Endothelial cell of umbilical vein (primary cell): ENCODE measurements around the gene RPS16. TPM values are rescaled to one million over a fixed set of nuclear protein-coding genes. Genes with fewer than 3 reads are reported as not detected.
A peak's percentile ranks its signal among the peaks of the same experiment; 100 is the strongest.

ENCODE experiments used
- BruUV-seq: library from RNA; stranded (reverse); fragments of 400-500 nt; replicated peaks from 2 replicates; lab custom pipeline; 2021; lab: Mats Ljungman, UMichigan
- CTCF ChIA-PET: fragments of 300-600, 350-600 bp; sonication (Branson Sonifier 250); formaldehyde crosslinking; loops from one replicate; lab custom pipeline; 2021; ENCODE audit warnings: antibody characterized with exemption, inconsistent platforms; lab: Charles Lee
- POLR2A ChIA-PET: fragments of 300-600, 350-600 bp; sonication (Branson Sonifier 250); formaldehyde crosslinking; loops from one replicate; lab custom pipeline; 2021; ENCODE audit warnings: antibody characterized with exemption, inconsistent platforms; lab: Charles Lee
- DNase-seq: peaks from one replicate; pipeline ENCODE4 v3.0.0-alpha.2; 2011; ENCODE audit warnings: low read depth, low spot score
- FAIRE-seq: peaks from 2 replicates; lab custom pipeline; 2011; peaks lifted over from hg19 to GRCh38; lab: Jason Lieb, UNC
- H2AFZ ChIP-seq: 2 replicates; pipeline ENCODE4 v1.6.0; 2012; ENCODE audit warnings: low read depth, low read length, control low read depth, inconsistent platforms
- H3K27ac ChIP-seq: 2 replicates; pipeline ENCODE4 v1.5.1; 2011; ENCODE audit warnings: low read depth, mild to moderate bottlenecking, control low read depth, low read length, moderate library complexity; ENCODE audit not compliant: insufficient read depth
- H3K27me3 ChIP-seq, 2 experiments: 2 replicates each; pipeline versions ENCODE4 v1.6.0 to v1.6.1; 2011; ENCODE audit warnings: low read length in 2 of 2, mixed read lengths in 1 of 2; ENCODE audit not compliant: control insufficient read depth in 2 of 2, insufficient read depth in 2 of 2
- H3K36me3 ChIP-seq, 2 experiments: 2 replicates in 1 of 2; 3 replicates in 1 of 2; pipeline ENCODE4 v1.5.1; 2011; ENCODE audit warnings: low read length in 2 of 2, mild to moderate bottlenecking in 1 of 2, moderate library complexity in 1 of 2; ENCODE audit not compliant: control insufficient read depth in 2 of 2, insufficient read depth in 2 of 2; ENCODE audit errors: extremely low read depth in 1 of 2
- H3K4me1 ChIP-seq: 3 replicates; pipeline ENCODE4 v1.5.1; 2011; ENCODE audit warnings: mild to moderate bottlenecking, low read length; ENCODE audit not compliant: control insufficient read depth, insufficient read depth; ENCODE audit errors: extremely low read depth
- H3K4me2 ChIP-seq: 2 replicates; pipeline ENCODE4 v1.6.1; 2011; ENCODE audit warnings: low read length, control low read depth, mixed read lengths; ENCODE audit not compliant: insufficient read depth
- H3K4me3 ChIP-seq, 3 experiments: fragments of 200-600 bp in 1 of 3; sonication (generic), shearing (Covaris generic) in 1 of 3; replicated peaks in 1 of 3; 2 replicates each; pipeline ENCODE4 v1.5.1; 2011 to 2016; ENCODE audit warnings: control low read depth in 3 of 3, low read length in 3 of 3, mild to moderate bottlenecking in 2 of 3, inconsistent platforms in 1 of 3, low read depth in 1 of 3, moderate library complexity in 1 of 3; ENCODE audit not compliant: insufficient read depth in 1 of 3
- H3K79me2 ChIP-seq: 2 replicates; pipeline ENCODE4 v1.6.0; 2012; ENCODE audit warnings: low read length, inconsistent platforms; ENCODE audit not compliant: control insufficient read depth, insufficient read depth
- H3K9ac ChIP-seq: replicated peaks from 2 replicates; pipeline ENCODE3; 2011; ENCODE audit warnings: low read length, control low read depth; ENCODE audit not compliant: insufficient read depth; ENCODE audit errors: extremely low read depth
- H3K9me1 ChIP-seq: replicated peaks from 3 replicates; pipeline ENCODE4 v1.6.0; 2011; ENCODE audit warnings: mild to moderate bottlenecking, low read length; ENCODE audit not compliant: control insufficient read depth, insufficient read depth; ENCODE audit errors: extremely low read depth
- H3K9me3 ChIP-seq: replicated peaks from 2 replicates; pipeline ENCODE4 v1.5.1; 2012; ENCODE audit warnings: low read length, inconsistent platforms; ENCODE audit not compliant: control insufficient read depth, insufficient read depth
- H4K20me1 ChIP-seq: replicated peaks from 2 replicates; pipeline ENCODE3; 2011; ENCODE audit warnings: mild to moderate bottlenecking, low read length; ENCODE audit not compliant: control insufficient read depth, insufficient read depth; ENCODE audit errors: extremely low read depth
- CTCF ChIP-seq, 2 donors: IDR thresholded peaks; 1 replicate in 1 of 2; 2 replicates in 1 of 2; pipeline ENCODE4 v1.5.1; 2011; ENCODE audit warnings: low read length in 2 of 2, mild to moderate bottlenecking in 2 of 2, moderate library complexity in 2 of 2, control low read depth in 1 of 2, inconsistent platforms in 1 of 2, low read depth in 1 of 2; ENCODE audit not compliant: insufficient read depth in 1 of 2; ENCODE audit errors: extremely low read depth in 1 of 2
- EZH2 ChIP-seq: IDR thresholded peaks from 2 replicates; pipeline ENCODE4 v1.6.1; 2012; ENCODE audit warnings: borderline replicate concordance, low read depth, mild to moderate bottlenecking, moderate library complexity, low read length, inconsistent platforms; ENCODE audit not compliant: severe bottlenecking
- FOS ChIP-seq: IDR thresholded peaks from 2 replicates; pipeline ENCODE4 v1.6.1; 2011; ENCODE audit warnings: mild to moderate bottlenecking, low read length, moderate library complexity, borderline replicate concordance; ENCODE audit not compliant: insufficient read depth
- GATA2 ChIP-seq: IDR thresholded peaks from 2 replicates; pipeline ENCODE4 v1.7.0; 2011; ENCODE audit warnings: low read depth, mild to moderate bottlenecking, moderate library complexity, mixed read lengths, low read length; ENCODE audit not compliant: insufficient read length, insufficient read depth
- JUN ChIP-seq: IDR thresholded peaks from 2 replicates; pipeline ENCODE4 v1.6.1; 2011; ENCODE audit warnings: borderline replicate concordance, low read depth; ENCODE audit not compliant: insufficient read length, insufficient read depth
- MAX ChIP-seq: IDR thresholded peaks from 2 replicates; pipeline ENCODE4 v1.6.1; 2011; ENCODE audit not compliant: insufficient read depth, insufficient read length
- MYC ChIP-seq: IDR thresholded peaks from one replicate; pipeline ENCODE4 v1.6.1; 2011; ENCODE audit warnings: mild to moderate bottlenecking, low read depth, low read length
- POLR2A ChIP-seq: IDR thresholded peaks from 2 replicates; pipeline ENCODE4 v1.6.1; 2012; ENCODE audit warnings: low read depth, mild to moderate bottlenecking, control low read depth, low read length
- POLR2AphosphoS5 ChIP-seq: IDR thresholded peaks from 2 replicates; pipeline ENCODE4 v1.6.1; 2012; ENCODE audit warnings: low read depth, mild to moderate bottlenecking, control low read depth, low read length, moderate library complexity; ENCODE audit not compliant: insufficient read depth
- dilution Hi-C: fragments of 300-500 bp; cut with MboI; formaldehyde crosslinking; loops from one replicate; pipeline ENCODE4 v1.15.0; 2019; ENCODE audit warnings: low sequenced_read_pairs; ENCODE audit not compliant: extremely low pct_ligation_motif_present
- intact Hi-C: fragments of 100-400 bp; cut with micrococcal nuclease; formaldehyde crosslinking; loops from one replicate; pipeline ENCODE4 v1.10.0; 2022
- polyA plus RNA-seq, 4 experiments: library from polyadenylated mRNA; depleted of rRNA in 3 of 4; stranded (reverse) in 3 of 4; unstranded in 1 of 4; fragments of >200 nt; gene quantifications; 2 replicates each; pipeline versions ENCODE4 v1.2.1 to v1.2.3, GENCODE V29; 2011 to 2012; ENCODE audit warnings: missing spikeins in 1 of 4
- total RNA-seq: library from RNA; stranded (reverse); gene quantifications from 2 replicates; pipeline ENCODE4 v1.2.3, GENCODE V29; 2021

RPS16 gene
- total and polyA plus RNA-seq, 2 donors (not counting 3 experiments of a cell fraction or from before 2014, with no cell fraction given): 1,768 to 5,244 TPM

GRCh38 chr19:39401549-39402345 is 34.0 kb downstream of the RPS16 start:
- Histone ChIP-seq H3K9ac (no peak overlapping the region), H3K4me2 (peak overlapping the region; percentile 0), H3K79me2 (peaks cover under 1% of the 10 kb centered on the region), H3K4me1 (peaks cover 25% of the 10 kb centered on the region), H3K27ac (peak overlapping the region; percentile 89), H4K20me1 (no peaks in the 10 kb centered on the region), H3K9me3 (no peaks in the 10 kb centered on the region), H3K9me1 (no peaks in the 10 kb centered on the region), H3K27me3 (no peaks in the 10 kb centered on the region), H3K36me3 (peaks cover 0 to 4% of the 10 kb centered on the region in 2 experiments), H3K4me3 (no peak overlapping the region), H2AFZ (no peak overlapping the region)
- intact Hi-C loops (loop anchor here (1.0 kb wide), 1 partner anchor 11 kb away; the partner anchor contains the start of gene PLEKHG2), dilution Hi-C loops (no loop called here)
- DNase-seq (no peak), FAIRE-seq (peak; percentile 50)
- no peak for TF ChIP-seq POLR2A
- TF ChIP-seq POLR2AphosphoS5: no peak
- TF ChIP-seq EZH2: no peak
- no peak for TF ChIP-seq MYC
- no peak for TF ChIP-seq JUN
- TF ChIP-seq CTCF (IDR thresholded peaks at IDR 0.05; ENCODE audit: extremely low read depth in 1 of 2, insufficient read depth in 1 of 2, low read depth in 1 of 2, low read length in 2 of 2): no peak
- TF ChIP-seq MAX: no peak
- TF ChIP-seq FOS: no peak
- no peak for TF ChIP-seq GATA2
- POLR2A ChIA-PET: no interaction called here
- CTCF ChIA-PET: interaction anchor here (2.9 kb wide), 1 partner anchor 10 kb away, joined by 22 read pairs; the partner anchor contains the start of gene PLEKHG2
- no TSS peak for BruUV-seq
